HL-60 (cell line): ENCODE results near the gene TTC39A.

Experiments
- DNase-seq, 2 experiments: peaks; one replicate each; pipeline ENCODE4 v3.0.0-alpha.2; 2010 to 2020; ENCODE audit warnings: low read depth in 1 of 2, low spot score in 1 of 2
- H3K27ac ChIP-seq: fragments of 250-450 bp; sonication (Bioruptor Pico); replicated peaks from 2 replicates; pipeline ENCODE4 v1.5.1; 2020; ENCODE audit warnings: mild to moderate bottlenecking, moderate library complexity
- H3K27me3 ChIP-seq: fragments of 250-450 bp; sonication (Bioruptor Pico); 2 replicates; pipeline ENCODE4 v1.5.1; 2021; ENCODE audit warnings: mild to moderate bottlenecking, moderate library complexity; ENCODE audit not compliant: insufficient read depth, poor library complexity, severe bottlenecking
- H3K4me3 ChIP-seq: replicated peaks from 2 replicates; pipeline ENCODE4 v1.5.1; 2011; ENCODE audit warnings: mild to moderate bottlenecking, control low read depth, low read length; ENCODE audit not compliant: insufficient read depth
- CTCF ChIP-seq: IDR thresholded peaks from one replicate; pipeline ENCODE4 v1.5.1; 2011; ENCODE audit warnings: low read length, control low read depth, inconsistent platforms; ENCODE audit not compliant: insufficient read depth
- GABPA ChIP-seq: IDR thresholded peaks from 2 replicates; pipeline ENCODE4 v1.6.1; 2012; ENCODE audit warnings: low read depth
- POLR2AphosphoS5 ChIP-seq: IDR thresholded peaks from 2 replicates; pipeline ENCODE4 v1.6.1; 2012; ENCODE audit warnings: low read depth
- REST ChIP-seq: IDR thresholded peaks from 2 replicates; pipeline ENCODE4 v1.6.1; 2012; ENCODE audit warnings: low read depth; ENCODE audit not compliant: insufficient replicate concordance
- SPI1 ChIP-seq: IDR thresholded peaks from 2 replicates; pipeline ENCODE4 v1.6.1; 2012; ENCODE audit warnings: low read depth, mild to moderate bottlenecking, borderline replicate concordance

Gene TTC39A

GRCh38 chr1:51328926-51329325 lies 1.4 kb downstream of the TTC39A start:
- Histone ChIP-seq H3K27me3 (no peaks in the 10 kb centered on the region), H3K4me3 (no peak overlapping the region), H3K27ac (no peak overlapping the region)
- DNase-seq, result no peak
- TF ChIP-seq GABPA, result no peak
- no peak for TF ChIP-seq POLR2AphosphoS5
- peak; percentile 33 for TF ChIP-seq SPI1

- Histone ChIP-seq H3K27ac (no peak overlapping the region), H3K4me3 (no peak overlapping the region), H3K27me3 (no peaks in the 10 kb centered on the region)
- TF ChIP-seq CTCF (no peak), SPI1 (no peak), REST (no peak), POLR2AphosphoS5 (no peak), GABPA (no peak)
- DNase-seq, result no peak
These were observed 2.1 kb downstream of the TTC39A start for GRCh38 chr1:51328279-51328678.

- no peak for TF ChIP-seq CTCF
- TF ChIP-seq REST, result no peak
- TF ChIP-seq GABPA, result no peak
- no peak for TF ChIP-seq POLR2AphosphoS5
- TF ChIP-seq SPI1, result no peak
- H3K27ac ChIP-seq, result no peak overlapping the region
- no peaks in the 10 kb centered on the region for H3K27me3 ChIP-seq
- DNase-seq, result no peak
- no peak overlapping the region for H3K4me3 ChIP-seq
These were observed 3.0 kb downstream of the TTC39A start for GRCh38 chr1:51327386-51327785.

- H3K27ac ChIP-seq, result no peak overlapping the region
- DNase-seq, result no peak
- no peaks in the 10 kb centered on the region for H3K27me3 ChIP-seq
- H3K4me3 ChIP-seq, result no peak overlapping the region
- no peak for TF ChIP-seq GABPA
- TF ChIP-seq SPI1, result no peak
- TF ChIP-seq POLR2AphosphoS5, result no peak
- no peak for TF ChIP-seq CTCF
- no peak for TF ChIP-seq REST
These were observed 3.5 kb downstream of the TTC39A start for GRCh38 chr1:51326839-51327238.
